GM18907 (cell line): ENCODE measurements around the gene TSKS.
"Not testable (repeated sequence)": the region's sequence is repeated elsewhere in the genome, so short reads cannot be mapped to it uniquely, and the experiment has no call there.

ENCODE experiments used
- ATAC-seq: cut with Tn5 transposase; IDR thresholded peaks from one replicate; pipeline ENCODE4 v1.9.1; 2021; ENCODE audit warnings: mild to moderate bottlenecking, moderate library complexity; ENCODE audit not compliant: unreplicated experiment

The TSKS gene

GRCh38 chr19:49727217-49728030, 35.7 kb downstream of the TSKS start:
- no peak for ATAC-seq

GRCh38 chr19:49719420-49719819, 43.7 kb downstream of the TSKS start:
- ATAC-seq, result not testable (repeated sequence)

- ATAC-seq, result no peak
Measured at GRCh38 chr19:49718991-49719390, 44.1 kb downstream of the TSKS start.

DNA sequence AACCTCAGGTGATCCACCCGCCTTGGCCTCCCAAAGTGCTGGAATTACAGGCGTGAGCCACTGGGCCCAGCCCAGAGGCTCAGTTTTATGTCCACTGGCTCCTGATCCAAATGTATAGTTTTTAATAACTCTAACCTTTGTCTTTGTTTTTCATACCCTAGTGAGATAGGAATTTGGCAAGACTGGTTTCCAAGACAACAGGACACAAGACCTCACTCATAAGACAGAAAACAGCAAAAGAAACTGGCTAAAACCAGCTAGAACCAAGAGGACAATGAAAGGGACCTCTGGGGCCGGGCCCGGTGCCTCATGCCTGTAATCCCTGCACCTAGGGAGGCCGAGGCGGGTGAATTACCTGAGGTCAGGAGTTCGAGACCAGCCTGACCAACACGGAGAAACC, 44.6 kb downstream of the TSKS start:
- ATAC-seq, result no peak

DNA sequence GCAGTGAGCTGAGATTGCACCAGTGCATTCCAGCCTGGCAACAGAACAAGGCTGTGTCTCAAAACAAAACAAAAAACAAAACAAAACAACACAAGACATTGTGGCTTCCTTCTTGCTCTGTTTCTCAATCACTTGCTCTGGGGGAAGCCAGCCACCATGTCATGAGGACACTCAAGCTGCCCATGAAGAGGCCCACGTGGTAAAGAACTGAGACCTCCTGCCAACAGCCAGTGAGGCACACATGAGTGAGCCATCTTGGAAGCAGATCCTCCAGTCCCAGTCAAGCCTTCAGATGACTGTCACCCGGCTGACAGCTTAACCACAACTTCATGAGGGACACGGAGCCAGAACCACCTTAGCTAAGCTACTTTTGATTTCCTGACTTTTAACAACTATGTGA, 47.0 kb downstream of the TSKS start:
- no peak for ATAC-seq

DNA sequence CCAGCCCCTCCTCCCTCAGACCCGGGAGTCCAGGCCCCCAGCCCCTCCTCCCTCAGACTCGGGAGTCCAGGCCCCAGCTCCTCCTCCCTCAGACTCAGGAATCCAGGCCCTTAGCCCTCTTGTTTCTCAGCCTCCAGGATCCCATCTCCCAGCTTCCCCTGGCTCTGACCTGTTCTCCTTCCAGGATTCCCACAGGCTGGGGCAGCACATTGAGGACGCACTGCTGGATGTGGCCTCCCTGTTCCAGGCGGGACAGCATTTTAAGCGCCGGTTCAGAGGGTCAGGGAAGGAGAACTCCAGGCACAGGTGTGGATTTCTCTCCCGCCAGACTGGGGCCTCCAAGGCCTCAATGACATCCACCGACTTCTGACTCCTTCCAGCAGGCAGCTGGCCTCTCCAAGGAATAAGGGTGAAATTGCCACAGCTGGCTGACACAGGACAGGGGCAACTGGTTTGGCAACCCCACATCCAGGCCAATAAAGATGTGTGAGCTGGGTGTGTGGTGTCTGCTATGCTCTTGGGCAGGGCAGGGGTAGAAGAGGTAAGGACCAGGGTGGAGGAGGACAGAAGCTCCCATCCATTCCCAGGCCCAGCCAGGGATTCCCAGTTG, 49.8 kb downstream of the TSKS start:
- no peak for ATAC-seq

GRCh38 chr19:49712397-49712859, 50.7 kb downstream of the TSKS start:
- no peak for ATAC-seq

- no peak for ATAC-seq
Measured at GRCh38 chr19:49710372-49710951, 52.6 kb downstream of the TSKS start.

DNA sequence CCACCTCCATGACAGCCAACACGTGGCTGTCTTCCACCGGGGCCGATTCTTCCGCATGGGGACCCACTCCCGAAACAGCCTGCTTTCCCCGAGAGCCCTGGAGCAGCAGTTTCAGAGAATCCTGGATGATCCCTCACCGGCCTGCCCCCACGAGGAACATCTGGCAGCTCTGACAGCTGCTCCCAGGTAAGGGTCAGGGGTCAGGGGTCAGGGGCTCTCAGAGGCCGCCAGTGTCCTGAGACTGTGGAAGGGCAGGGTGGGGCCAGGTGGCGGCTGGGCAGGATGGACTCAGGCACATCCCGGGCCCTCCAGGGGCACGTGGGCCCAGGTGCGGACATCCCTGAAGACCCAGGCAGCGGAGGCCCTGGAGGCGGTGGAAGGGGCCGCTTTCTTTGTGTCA, 57.2 kb downstream of the TSKS start:
- ATAC-seq, result no peak

DNA sequence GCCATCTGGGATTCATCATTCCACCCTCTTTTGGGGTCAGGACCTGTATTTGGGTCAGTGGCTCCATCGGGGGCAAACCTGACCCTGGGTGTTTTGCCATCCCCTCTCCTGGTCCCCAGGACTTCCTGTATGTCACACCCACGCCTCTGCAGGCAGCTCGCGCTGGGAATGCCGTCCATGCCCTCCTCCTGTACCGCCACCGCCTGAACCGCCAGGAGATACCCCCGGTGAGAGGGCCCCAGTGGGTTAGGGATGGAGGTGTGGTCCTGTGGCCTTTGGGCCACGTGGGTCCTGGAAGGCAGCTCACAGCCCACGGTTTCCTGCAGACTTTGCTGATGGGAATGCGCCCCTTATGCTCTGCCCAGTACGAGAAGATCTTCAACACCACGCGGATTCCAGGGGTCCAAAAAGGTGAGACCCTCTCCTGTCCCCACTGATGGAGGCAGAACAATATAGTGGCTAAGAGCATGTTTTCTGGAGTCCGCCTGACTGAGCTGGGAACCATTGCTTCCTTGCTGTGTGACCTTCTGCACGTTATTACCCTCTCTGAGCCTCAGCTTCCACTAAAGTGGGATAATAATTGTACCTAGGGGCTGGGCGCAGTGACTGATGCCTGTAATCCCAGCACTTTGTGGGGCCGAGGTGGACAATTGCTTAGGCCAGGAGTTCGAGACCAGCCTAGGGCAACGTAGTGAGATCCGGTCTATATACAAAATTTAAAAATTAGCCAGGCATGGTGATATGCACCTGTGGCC, 58.0 kb downstream of the TSKS start:
- ATAC-seq, result no peak

- ATAC-seq, result no peak
Measured at GRCh38 chr19:49701271-49701786, 61.8 kb downstream of the TSKS start.

- no peak for ATAC-seq
Measured at GRCh38 chr19:49700563-49700962, 62.5 kb downstream of the TSKS start.

- ATAC-seq, result no peak
Measured at GRCh38 chr19:49699364-49699763, 63.7 kb downstream of the TSKS start.

DNA sequence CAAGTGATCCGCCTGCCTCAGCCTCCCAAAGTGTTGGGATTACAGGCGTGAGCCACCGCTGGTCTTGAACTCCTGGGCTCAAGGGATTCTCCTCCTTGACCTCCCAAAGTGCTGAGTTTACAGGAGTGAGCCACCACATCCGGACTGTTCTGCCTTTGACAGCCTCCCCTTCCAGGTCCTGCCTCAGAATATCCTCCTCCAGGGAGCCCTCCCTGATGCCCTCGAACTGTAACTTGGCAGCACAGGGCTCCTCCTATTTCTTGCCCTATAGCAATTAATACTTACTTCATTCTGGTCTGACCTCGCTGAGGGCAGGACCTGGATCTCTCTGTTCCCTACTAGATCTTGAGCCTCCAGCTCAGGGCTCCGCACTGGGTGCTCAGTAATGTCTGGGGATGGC, 66.2 kb downstream of the TSKS start:
- no peak for ATAC-seq

DNA sequence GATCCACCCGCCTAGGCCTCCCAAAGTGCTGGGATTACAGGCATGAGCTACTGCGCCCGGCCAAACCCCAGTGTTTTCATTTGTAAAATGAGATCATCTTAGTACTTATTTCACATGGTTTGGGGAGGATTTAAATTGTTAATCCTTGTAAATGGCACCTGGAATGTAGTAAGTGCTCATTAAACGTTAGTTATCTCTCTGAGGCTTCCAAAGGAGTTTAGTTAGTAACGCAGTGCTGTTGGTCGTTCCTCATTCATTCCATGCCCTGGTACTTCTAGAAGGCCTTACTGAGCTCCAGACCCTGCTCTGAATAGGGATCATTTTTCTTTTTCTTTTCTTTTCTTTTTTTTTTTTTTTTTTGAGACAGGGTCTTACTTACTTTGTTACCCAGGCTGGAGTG, 67.0 kb downstream of the TSKS start:
- no peak for ATAC-seq

DNA sequence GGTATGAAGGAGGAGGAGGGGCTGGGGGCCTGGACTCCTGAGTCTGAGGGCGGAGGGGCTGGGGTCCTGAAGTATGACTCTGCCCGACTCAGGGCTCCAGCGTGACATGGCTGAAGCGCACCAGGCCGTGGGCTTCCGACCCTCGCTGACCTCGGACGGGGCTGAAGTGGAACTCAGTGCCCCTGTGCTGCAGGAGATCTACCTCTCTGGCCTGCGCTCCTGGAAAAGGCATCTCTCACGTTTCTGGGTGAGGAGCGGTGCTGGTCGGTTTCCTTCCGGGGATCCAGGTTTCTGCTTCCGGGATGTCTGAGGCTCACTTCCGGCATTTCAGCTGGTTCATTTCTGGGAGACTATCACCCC, 71.0 kb downstream of the TSKS start:
- ATAC-seq, result no peak

GRCh38 chr19:49691243-49692146, 71.6 kb downstream of the TSKS start:
- no peak for ATAC-seq

- ATAC-seq, result no peak
Measured at GRCh38 chr19:49690656-49691242, 72.4 kb downstream of the TSKS start, which contains the start of gene CPT1C. Gene CPT1C, plus strand, starts transcription at chr19:49691116. Its CDS starts 1,137 bp downstream, at chr19:49692253.

GRCh38 chr19:49690079-49690655, 72.9 kb downstream of the TSKS start:
- ATAC-seq, result no peak
